T-helper 2 cell treated with Interferon-gamma antibody and Interleukin-4, amounts not matched to agents 100 ng/mL and 5 ng/mL, for 36 hours (primary cell): ENCODE data around the gene CARMIL1. TPM values are rescaled to one million over a fixed set of nuclear protein-coding genes. Genes with fewer than 3 reads are reported as not detected.

Experiments
- intact Hi-C: fragments of 100-400 bp; cut with micrococcal nuclease; formaldehyde crosslinking; loops from one replicate; pipeline ENCODE4 v1.15.1; 2023
- total RNA-seq: library from RNA; stranded (reverse); gene quantifications from 2 replicates; pipeline ENCODE4 v1.2.3, GENCODE V29; 2022

The CARMIL1 gene
- total RNA-seq, 1 donor from 2014 or later = 2.1 TPM

- intact Hi-C loops = loop anchor here (1.0 to 5.0 kb wide), 4 partner anchors 45 to 379 kb away; no protein-coding TSS in a partner anchor
These were observed 323.5 kb downstream of the CARMIL1 start for GRCh38 chr6:25602674-25602982.

- intact Hi-C loops = loop anchor here (2.0 to 5.0 kb wide), 3 partner anchors 46 to 338 kb away; no protein-coding TSS in a partner anchor
These were observed 324.1 kb downstream of the CARMIL1 start for GRCh38 chr6:25603251-25603650.

GRCh38 chr6:25606151-25606550 is 327.0 kb downstream of the CARMIL1 start:
- intact Hi-C loops = no loop called here

GRCh38 chr6:25608558-25609174 is 329.5 kb downstream of the CARMIL1 start:
- intact Hi-C loops = no loop called here

GRCh38 chr6:25612666-25613065 is 333.5 kb downstream of the CARMIL1 start:
- intact Hi-C loops = no loop called here

GRCh38 chr6:25613415-25613814 is 334.2 kb downstream of the CARMIL1 start:
- intact Hi-C loops = no loop called here

GRCh38 chr6:25614052-25614451 is 334.9 kb downstream of the CARMIL1 start:
- intact Hi-C loops = no loop called here

- intact Hi-C loops = no loop called here
These were observed 336.3 kb downstream of the CARMIL1 start for GRCh38 chr6:25615471-25615870.

GRCh38 chr6:25617997-25618396 is 338.8 kb downstream of the CARMIL1 start:
- intact Hi-C loops = no loop called here

- intact Hi-C loops = no loop called here
These were observed 340.0 kb downstream of the CARMIL1 start for GRCh38 chr6:25619217-25619616.

GRCh38 chr6:25620391-25620790 is 341.2 kb downstream of the CARMIL1 start:
- intact Hi-C loops = no loop called here

- intact Hi-C loops = no loop called here
These were observed 343.9 kb downstream of the CARMIL1 start for GRCh38 chr6:25623065-25623464.

GRCh38 chr6:25623879-25624278 is 344.7 kb downstream of the CARMIL1 start:
- intact Hi-C loops = no loop called here

GRCh38 chr6:25627001-25627400 is 347.8 kb downstream of the CARMIL1 start:
- intact Hi-C loops = no loop called here

- intact Hi-C loops = no loop called here
These were observed 349.5 kb downstream of the CARMIL1 start for GRCh38 chr6:25628471-25629197.

- intact Hi-C loops = no loop called here
These were observed 350.0 kb downstream of the CARMIL1 start for GRCh38 chr6:25629198-25629576.

- intact Hi-C loops = no loop called here
These were observed 351.5 kb downstream of the CARMIL1 start for GRCh38 chr6:25630508-25631278.

- intact Hi-C loops = no loop called here
These were observed 356.7 kb downstream of the CARMIL1 start for GRCh38 chr6:25635886-25636317.

- intact Hi-C loops = no loop called here
These were observed 358.0 kb downstream of the CARMIL1 start for GRCh38 chr6:25637211-25637610.

GRCh38 chr6:25637960-25638434 is 358.8 kb downstream of the CARMIL1 start:
- intact Hi-C loops = no loop called here

- intact Hi-C loops = no loop called here
These were observed 360.5 kb downstream of the CARMIL1 start for GRCh38 chr6:25639653-25640052.

GRCh38 chr6:25640446-25640845 is 361.3 kb downstream of the CARMIL1 start:
- intact Hi-C loops = no loop called here
